Endothelial cell of umbilical vein (primary cell): Measurements from ENCODE around the gene SPSB3. TPM values are rescaled to one million over a fixed set of nuclear protein-coding genes. Genes with fewer than 3 reads are reported as not detected.

ENCODE experiments used
- BruUV-seq: library from RNA; stranded (reverse); fragments of 400-500 nt; replicated peaks from 2 replicates; lab custom pipeline; 2021; lab: Mats Ljungman, UMichigan
- CTCF ChIA-PET: fragments of 300-600, 350-600 bp; sonication (Branson Sonifier 250); formaldehyde crosslinking; loops from one replicate; lab custom pipeline; 2021; ENCODE audit warnings: antibody characterized with exemption, inconsistent platforms; lab: Charles Lee
- POLR2A ChIA-PET: fragments of 300-600, 350-600 bp; sonication (Branson Sonifier 250); formaldehyde crosslinking; loops from one replicate; lab custom pipeline; 2021; ENCODE audit warnings: antibody characterized with exemption, inconsistent platforms; lab: Charles Lee
- DNase-seq: peaks from one replicate; pipeline ENCODE4 v3.0.0-alpha.2; 2011; ENCODE audit warnings: low read depth, low spot score
- FAIRE-seq: peaks from 2 replicates; lab custom pipeline; 2011; peaks lifted over from hg19 to GRCh38; lab: Jason Lieb, UNC
- H2AFZ ChIP-seq: 2 replicates; pipeline ENCODE4 v1.6.0; 2012; ENCODE audit warnings: low read depth, low read length, control low read depth, inconsistent platforms
- H3K27ac ChIP-seq: 2 replicates; pipeline ENCODE4 v1.5.1; 2011; ENCODE audit warnings: low read depth, mild to moderate bottlenecking, control low read depth, low read length, moderate library complexity; ENCODE audit not compliant: insufficient read depth
- H3K27me3 ChIP-seq, 2 experiments: 2 replicates each; pipeline versions ENCODE4 v1.6.0 to v1.6.1; 2011; ENCODE audit warnings: low read length in 2 of 2, mixed read lengths in 1 of 2; ENCODE audit not compliant: control insufficient read depth in 2 of 2, insufficient read depth in 2 of 2
- H3K36me3 ChIP-seq, 2 experiments: 2 replicates in 1 of 2; 3 replicates in 1 of 2; pipeline ENCODE4 v1.5.1; 2011; ENCODE audit warnings: low read length in 2 of 2, mild to moderate bottlenecking in 1 of 2, moderate library complexity in 1 of 2; ENCODE audit not compliant: control insufficient read depth in 2 of 2, insufficient read depth in 2 of 2; ENCODE audit errors: extremely low read depth in 1 of 2
- H3K4me1 ChIP-seq: 3 replicates; pipeline ENCODE4 v1.5.1; 2011; ENCODE audit warnings: mild to moderate bottlenecking, low read length; ENCODE audit not compliant: control insufficient read depth, insufficient read depth; ENCODE audit errors: extremely low read depth
- H3K4me2 ChIP-seq: 2 replicates; pipeline ENCODE4 v1.6.1; 2011; ENCODE audit warnings: low read length, control low read depth, mixed read lengths; ENCODE audit not compliant: insufficient read depth
- H3K4me3 ChIP-seq, 3 experiments: fragments of 200-600 bp in 1 of 3; sonication (generic), shearing (Covaris generic) in 1 of 3; replicated peaks in 1 of 3; 2 replicates each; pipeline ENCODE4 v1.5.1; 2011 to 2016; ENCODE audit warnings: control low read depth in 3 of 3, low read length in 3 of 3, mild to moderate bottlenecking in 2 of 3, inconsistent platforms in 1 of 3, low read depth in 1 of 3, moderate library complexity in 1 of 3; ENCODE audit not compliant: insufficient read depth in 1 of 3
- H3K79me2 ChIP-seq: 2 replicates; pipeline ENCODE4 v1.6.0; 2012; ENCODE audit warnings: low read length, inconsistent platforms; ENCODE audit not compliant: control insufficient read depth, insufficient read depth
- H3K9ac ChIP-seq: replicated peaks from 2 replicates; pipeline ENCODE3; 2011; ENCODE audit warnings: low read length, control low read depth; ENCODE audit not compliant: insufficient read depth; ENCODE audit errors: extremely low read depth
- H3K9me1 ChIP-seq: replicated peaks from 3 replicates; pipeline ENCODE4 v1.6.0; 2011; ENCODE audit warnings: mild to moderate bottlenecking, low read length; ENCODE audit not compliant: control insufficient read depth, insufficient read depth; ENCODE audit errors: extremely low read depth
- H3K9me3 ChIP-seq: replicated peaks from 2 replicates; pipeline ENCODE4 v1.5.1; 2012; ENCODE audit warnings: low read length, inconsistent platforms; ENCODE audit not compliant: control insufficient read depth, insufficient read depth
- H4K20me1 ChIP-seq: replicated peaks from 2 replicates; pipeline ENCODE3; 2011; ENCODE audit warnings: mild to moderate bottlenecking, low read length; ENCODE audit not compliant: control insufficient read depth, insufficient read depth; ENCODE audit errors: extremely low read depth
- EZH2 ChIP-seq: IDR thresholded peaks from 2 replicates; pipeline ENCODE4 v1.6.1; 2012; ENCODE audit warnings: borderline replicate concordance, low read depth, mild to moderate bottlenecking, moderate library complexity, low read length, inconsistent platforms; ENCODE audit not compliant: severe bottlenecking
- FOS ChIP-seq: IDR thresholded peaks from 2 replicates; pipeline ENCODE4 v1.6.1; 2011; ENCODE audit warnings: mild to moderate bottlenecking, low read length, moderate library complexity, borderline replicate concordance; ENCODE audit not compliant: insufficient read depth
- GATA2 ChIP-seq: IDR thresholded peaks from 2 replicates; pipeline ENCODE4 v1.7.0; 2011; ENCODE audit warnings: low read depth, mild to moderate bottlenecking, moderate library complexity, mixed read lengths, low read length; ENCODE audit not compliant: insufficient read length, insufficient read depth
- JUN ChIP-seq: IDR thresholded peaks from 2 replicates; pipeline ENCODE4 v1.6.1; 2011; ENCODE audit warnings: borderline replicate concordance, low read depth; ENCODE audit not compliant: insufficient read length, insufficient read depth
- MYC ChIP-seq: IDR thresholded peaks from one replicate; pipeline ENCODE4 v1.6.1; 2011; ENCODE audit warnings: mild to moderate bottlenecking, low read depth, low read length
- POLR2A ChIP-seq: IDR thresholded peaks from 2 replicates; pipeline ENCODE4 v1.6.1; 2012; ENCODE audit warnings: low read depth, mild to moderate bottlenecking, control low read depth, low read length
- POLR2AphosphoS5 ChIP-seq: IDR thresholded peaks from 2 replicates; pipeline ENCODE4 v1.6.1; 2012; ENCODE audit warnings: low read depth, mild to moderate bottlenecking, control low read depth, low read length, moderate library complexity; ENCODE audit not compliant: insufficient read depth
- dilution Hi-C: fragments of 300-500 bp; cut with MboI; formaldehyde crosslinking; loops from one replicate; pipeline ENCODE4 v1.15.0; 2019; ENCODE audit warnings: low sequenced_read_pairs; ENCODE audit not compliant: extremely low pct_ligation_motif_present
- intact Hi-C: fragments of 100-400 bp; cut with micrococcal nuclease; formaldehyde crosslinking; loops from one replicate; pipeline ENCODE4 v1.10.0; 2022
- polyA plus RNA-seq, 4 experiments: library from polyadenylated mRNA; depleted of rRNA in 3 of 4; stranded (reverse) in 3 of 4; unstranded in 1 of 4; fragments of >200 nt; gene quantifications; 2 replicates each; pipeline versions ENCODE4 v1.2.1 to v1.2.3, GENCODE V29; 2011 to 2012; ENCODE audit warnings: missing spikeins in 1 of 4
- total RNA-seq: library from RNA; stranded (reverse); gene quantifications from 2 replicates; pipeline ENCODE4 v1.2.3, GENCODE V29; 2021
- TF ChIP-seq, protein P1 (sequence below), 2 donors: IDR thresholded peaks; 1 replicate in 1 of 2; 2 replicates in 1 of 2; pipeline ENCODE4 v1.5.1; 2011; ENCODE audit warnings: low read length in 2 of 2, mild to moderate bottlenecking in 2 of 2, moderate library complexity in 2 of 2, control low read depth in 1 of 2, inconsistent platforms in 1 of 2, low read depth in 1 of 2; ENCODE audit not compliant: insufficient read depth in 1 of 2; ENCODE audit errors: extremely low read depth in 1 of 2
- TF ChIP-seq, protein P2 (sequence below): IDR thresholded peaks from 2 replicates; pipeline ENCODE4 v1.6.1; 2011; ENCODE audit not compliant: insufficient read depth, insufficient read length

The SPSB3 gene
- total and polyA plus RNA-seq, 2 donors (not counting 3 experiments of a cell fraction or from before 2014, with no cell fraction given), result 39.0 to 86.2 TPM

DNA sequence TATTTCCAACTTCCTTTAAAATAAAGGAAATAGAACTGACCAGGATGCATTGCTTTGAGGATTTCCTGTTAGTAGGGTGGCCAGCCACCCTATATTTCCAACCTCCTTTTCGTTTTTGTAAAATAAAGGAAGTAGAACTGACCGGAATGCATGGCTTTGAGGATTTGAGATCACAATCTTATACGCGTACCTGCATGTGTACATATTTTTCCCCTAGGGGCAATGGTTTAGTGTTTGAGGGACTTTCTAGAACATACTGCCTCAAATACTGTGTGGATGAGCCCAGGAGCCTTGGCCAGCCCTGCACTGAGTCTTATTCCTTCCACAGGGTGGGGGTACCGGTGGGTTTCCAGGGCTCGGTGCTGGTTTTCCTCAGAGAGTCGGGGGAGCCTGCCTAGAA, 50.8 kb downstream of the SPSB3 start:
- H4K20me1 ChIP-seq, result no peaks in the 10 kb centered on the region
- no peak overlapping the region for H3K4me2 ChIP-seq
- no peaks in the 10 kb centered on the region for H3K9me1 ChIP-seq
- ChIA-PET CTCF (interaction anchor here (1.5 kb wide), 1 partner anchor 237 kb away, joined by 3 read pairs; no protein-coding TSS in a partner anchor), POLR2A (no interaction called here)
- FAIRE-seq (no peak), DNase-seq (no peak)
- no peak overlapping the region for H3K27ac ChIP-seq
- H3K4me3 ChIP-seq, result no peak overlapping the region
- dilution Hi-C loops, result no loop called here
- no peaks in the 10 kb centered on the region for H3K9me3 ChIP-seq
- H2AFZ ChIP-seq, result no peak overlapping the region
- intact Hi-C loops, result no loop called here
- peaks cover 0 to 45% of the 10 kb centered on the region in 2 experiments for H3K36me3 ChIP-seq
- no TSS peak for BruUV-seq
- H3K79me2 ChIP-seq, result no peaks in the 10 kb centered on the region
- H3K4me1 ChIP-seq, result no peaks in the 10 kb centered on the region
- no peaks in the 10 kb centered on the region for H3K27me3 ChIP-seq
- no peak overlapping the region for H3K9ac ChIP-seq
- TF ChIP-seq EZH2 (no peak), FOS (no peak), JUN (no peak), GATA2 (no peak), POLR2A (no peak), POLR2AphosphoS5 (no peak), MYC (no peak)
- TF ChIP-seq, protein P1, sequence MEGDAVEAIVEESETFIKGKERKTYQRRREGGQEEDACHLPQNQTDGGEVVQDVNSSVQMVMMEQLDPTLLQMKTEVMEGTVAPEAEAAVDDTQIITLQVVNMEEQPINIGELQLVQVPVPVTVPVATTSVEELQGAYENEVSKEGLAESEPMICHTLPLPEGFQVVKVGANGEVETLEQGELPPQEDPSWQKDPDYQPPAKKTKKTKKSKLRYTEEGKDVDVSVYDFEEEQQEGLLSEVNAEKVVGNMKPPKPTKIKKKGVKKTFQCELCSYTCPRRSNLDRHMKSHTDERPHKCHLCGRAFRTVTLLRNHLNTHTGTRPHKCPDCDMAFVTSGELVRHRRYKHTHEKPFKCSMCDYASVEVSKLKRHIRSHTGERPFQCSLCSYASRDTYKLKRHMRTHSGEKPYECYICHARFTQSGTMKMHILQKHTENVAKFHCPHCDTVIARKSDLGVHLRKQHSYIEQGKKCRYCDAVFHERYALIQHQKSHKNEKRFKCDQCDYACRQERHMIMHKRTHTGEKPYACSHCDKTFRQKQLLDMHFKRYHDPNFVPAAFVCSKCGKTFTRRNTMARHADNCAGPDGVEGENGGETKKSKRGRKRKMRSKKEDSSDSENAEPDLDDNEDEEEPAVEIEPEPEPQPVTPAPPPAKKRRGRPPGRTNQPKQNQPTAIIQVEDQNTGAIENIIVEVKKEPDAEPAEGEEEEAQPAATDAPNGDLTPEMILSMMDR (IDR thresholded peaks at IDR 0.05; ENCODE audit: extremely low read depth in 1 of 2, insufficient read depth in 1 of 2, low read depth in 1 of 2, low read length in 2 of 2), result no peak
- TF ChIP-seq, protein P2, sequence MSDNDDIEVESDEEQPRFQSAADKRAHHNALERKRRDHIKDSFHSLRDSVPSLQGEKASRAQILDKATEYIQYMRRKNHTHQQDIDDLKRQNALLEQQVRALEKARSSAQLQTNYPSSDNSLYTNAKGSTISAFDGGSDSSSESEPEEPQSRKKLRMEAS, result no peak
